Activated CD4-positive, alpha-beta T cell treated with anti-CD3 and anti-CD28 coated beads, Interleukin-2, amount 50 U/mL, for 16 hours (primary cell): Measurements from ENCODE around the gene HACD2.

Source experiments
- DNase-seq: peaks from one replicate; pipeline ENCODE4 v3.0.0-alpha.2; 2020

Gene HACD2

GRCh38 chr3:123480428-123480827 is 104.4 kb downstream of the HACD2 start:
- DNase-seq, result no peak

GRCh38 chr3:123479891-123480290 is 105.0 kb downstream of the HACD2 start:
- DNase-seq, result no peak

- no peak for DNase-seq
These were observed 106.5 kb downstream of the HACD2 start for GRCh38 chr3:123478314-123478713.

GRCh38 chr3:123476967-123477750 is 107.7 kb downstream of the HACD2 start:
- DNase-seq, result no peak

GRCh38 chr3:123475786-123476185 is 109.1 kb downstream of the HACD2 start:
- no peak for DNase-seq

- no peak for DNase-seq
These were observed 113.7 kb downstream of the HACD2 start for GRCh38 chr3:123471106-123471505.

GRCh38 chr3:123469323-123469995 is 115.4 kb downstream of the HACD2 start:
- no peak for DNase-seq

- no peak for DNase-seq
These were observed 117.8 kb downstream of the HACD2 start for GRCh38 chr3:123467046-123467445.

GRCh38 chr3:123464211-123464610 is 120.6 kb downstream of the HACD2 start:
- DNase-seq, result no peak

GRCh38 chr3:123459862-123460261 is 125.0 kb downstream of the HACD2 start:
- no peak for DNase-seq

GRCh38 chr3:123458255-123458654 is 126.6 kb downstream of the HACD2 start:
- no peak for DNase-seq

- DNase-seq, result no peak
These were observed 127.0 kb downstream of the HACD2 start for GRCh38 chr3:123457841-123458240.

- DNase-seq, result no peak
These were observed 131.2 kb downstream of the HACD2 start for GRCh38 chr3:123453675-123454074.

- no peak for DNase-seq
These were observed 133.7 kb downstream of the HACD2 start for GRCh38 chr3:123451186-123451585.

GRCh38 chr3:123449997-123450604 is 134.8 kb downstream of the HACD2 start:
- no peak for DNase-seq

- DNase-seq, result no peak
These were observed 135.5 kb downstream of the HACD2 start for GRCh38 chr3:123449102-123449996.

GRCh38 chr3:123448536-123449101 is 136.2 kb downstream of the HACD2 start, which contains the start of gene ADCY5:
Gene ADCY5 (minus strand): TSS chr3:123449090. CDS start chr3:123448545, 545 bp downstream.
- DNase-seq, result no peak

- peak; percentile 32 for DNase-seq
These were observed 136.9 kb downstream of the HACD2 start for GRCh38 chr3:123447749-123448517.

- no peak for DNase-seq
These were observed 137.5 kb downstream of the HACD2 start for GRCh38 chr3:123447416-123447748.

- no peak for DNase-seq
These were observed 138.2 kb downstream of the HACD2 start for GRCh38 chr3:123446610-123447109.

- no peak for DNase-seq
These were observed 138.6 kb downstream of the HACD2 start for GRCh38 chr3:123446210-123446609.

- DNase-seq, result no peak
These were observed 139.2 kb downstream of the HACD2 start for GRCh38 chr3:123445702-123446101.
